Stomach (tissue), 9 donors: ENCODE measurements around the gene RIMS3. TPM values are rescaled to one million over a fixed set of nuclear protein-coding genes. Genes with fewer than 3 reads are reported as not detected.

Experiments
- DNase-seq, 2 donors: peaks; one replicate each; pipeline versions ENCODE4 v3.0.0 to v3.0.0-alpha.2; 2013 to 2019
- H3K27ac ChIP-seq, 5 donors: fragments of 200-600 bp in 4 of 5; sonication (generic) in 4 of 5; one replicate each; pipeline ENCODE4 v1.5.1; 2013 to 2019; ENCODE audit warnings: mild to moderate bottlenecking in 1 of 5, moderate library complexity in 1 of 5
- H3K27me3 ChIP-seq, 3 donors: fragments of 200-600 bp; sonication (generic); one replicate each; pipeline ENCODE4 v1.5.1; 2017 to 2019; ENCODE audit warnings: mixed run types in 1 of 3
- H3K36me3 ChIP-seq, 4 donors: fragments of 200-600 bp; sonication (generic); 1 replicate in 3 of 4; 2 replicates in 1 of 4; pipeline ENCODE4 v1.5.1; 2016 to 2019
- H3K4me1 ChIP-seq, 4 donors: fragments of 200-600 bp; sonication (generic); one replicate each; pipeline ENCODE4 v1.5.1; 2016 to 2019
- H3K4me3 ChIP-seq, 4 donors: fragments of 200-600 bp; sonication (generic) in 3 of 4; one replicate each; pipeline ENCODE4 v1.5.1; 2016 to 2019; ENCODE audit warnings: mild to moderate bottlenecking in 1 of 4
- H3K9me3 ChIP-seq, 4 donors: fragments of 200-600 bp; sonication (generic); one replicate each; pipeline ENCODE4 v1.5.1; 2016 to 2019
- CTCF ChIP-seq, 7 experiments: fragments of 450-650 bp in 4 of 7; fragments of 200-600 bp in 3 of 7; sonication (generic) in 3 of 7; IDR thresholded peaks; one replicate each; pipeline ENCODE4 v1.5.1; 2016 to 2019; ENCODE audit warnings: antibody characterized with exemption in 7 of 7, control low read depth in 2 of 7, mild to moderate bottlenecking in 1 of 7
- EP300 ChIP-seq: sonication (generic); formaldehyde crosslinking; IDR thresholded peaks from one replicate; pipeline ENCODE4 v1.6.1; 2017; ENCODE audit warnings: antibody characterized with exemption
- POLR2A ChIP-seq, 4 donors: fragments of 450-650 bp; IDR thresholded peaks; one replicate each; pipeline ENCODE4 v1.6.1; 2016; ENCODE audit warnings: antibody characterized with exemption in 4 of 4, control low read depth in 2 of 4, mild to moderate bottlenecking in 1 of 4, moderate library complexity in 1 of 4
- POLR2AphosphoS5 ChIP-seq, 3 donors: sonication (generic); formaldehyde crosslinking; IDR thresholded peaks; one replicate each; pipeline ENCODE4 v1.6.1; 2016; ENCODE audit warnings: antibody characterized with exemption in 3 of 3
- WGBS, 5 donors: extraction: QIAGEN DNeasy Blood & Tissue Kit in 3 of 5; methylation state at CpG; one replicate each; pipeline versions ENCODE4 v1.1.5 to v1.1.7; 2013 to 2018; 5-methylcytosine and 5-hydroxymethylcytosine counted together
- intact Hi-C: fragments of 100-400 bp; cut with DNase I; formaldehyde crosslinking; loops from one replicate; pipeline ENCODE4 v1.15.1; 2023; ENCODE audit warnings: low total_unique reads
- polyA plus RNA-seq, 3 donors: library from polyadenylated mRNA; stranded (reverse); fragments of 200-250 nt; gene quantifications; one replicate each; pipeline ENCODE4 v1.2.3, GENCODE V29; 2013
- total RNA-seq, 5 donors: library from RNA; depleted of rRNA; stranded (reverse); fragments of >200 nt; gene quantifications; one replicate each; pipeline versions ENCODE4 v1.1.0 to v1.2.3, GENCODE V29; 2014 to 2016
- donor health status: healthy with polysubstance abuse.
- donor health status: Bipolar disorder and iron deficiency.
- donor health status: healthy.

RIMS3 gene
- total and polyA plus RNA-seq, 8 donors = 0.45 to 4.7 (median 2.5) TPM

GRCh38 chr1:40663324-40664166 lies 1.9 kb downstream of the RIMS3 start:
- 66 to 77% (median 70%) methylated on average over 7 to 8 of the region's 8 CpGs for WGBS, 5 donors

GRCh38 chr1:40662864-40663263 lies 2.6 kb downstream of the RIMS3 start:
- 71 to 82% (median 75%) methylated on average over 2 to 4 of the region's 4 CpGs for WGBS, 5 donors
- peak overlapping the region in 1 of 5 donors; percentile 10 for H3K27ac ChIP-seq
- H3K36me3 ChIP-seq = no peaks in the 10 kb centered on the region
- no peak for TF ChIP-seq EP300
- TF ChIP-seq POLR2A (IDR thresholded peaks at IDR 0.05) = no peak
- TF ChIP-seq POLR2AphosphoS5 (IDR thresholded peaks at IDR 0.05) = no peak
- no peak for TF ChIP-seq CTCF (IDR thresholded peaks at IDR 0.05)
- no peak for DNase-seq
- H3K4me1 ChIP-seq = peaks cover 15 to 39% (median 30%) of the 10 kb centered on the region in 4 donors
- no peaks in the 10 kb centered on the region for H3K27me3 ChIP-seq
- H3K4me3 ChIP-seq = no peak overlapping the region
- intact Hi-C loops = no loop called here
- no peaks in the 10 kb centered on the region for H3K9me3 ChIP-seq

More at GRCh38 chr1:40663324-40664166, 1.9 kb downstream of the RIMS3 start:
- H3K9me3 ChIP-seq = no peaks in the 10 kb centered on the region
- no peaks in the 10 kb centered on the region for H3K36me3 ChIP-seq
- H3K27ac ChIP-seq = peak overlapping the region in 1 of 5 donors; percentile 10
- TF ChIP-seq POLR2AphosphoS5 (IDR thresholded peaks at IDR 0.05) = no peak
- no peak for TF ChIP-seq EP300
- TF ChIP-seq POLR2A (IDR thresholded peaks at IDR 0.05) = no peak
- TF ChIP-seq CTCF (IDR thresholded peaks at IDR 0.05) = no peak
- H3K4me1 ChIP-seq = peaks cover 16 to 41% (median 31%) of the 10 kb centered on the region in 4 donors
- intact Hi-C loops = no loop called here
- H3K27me3 ChIP-seq = no peaks in the 10 kb centered on the region
- H3K4me3 ChIP-seq = no peak overlapping the region
- peak in 1 of 2 donors; percentile 59 for DNase-seq

DNA sequence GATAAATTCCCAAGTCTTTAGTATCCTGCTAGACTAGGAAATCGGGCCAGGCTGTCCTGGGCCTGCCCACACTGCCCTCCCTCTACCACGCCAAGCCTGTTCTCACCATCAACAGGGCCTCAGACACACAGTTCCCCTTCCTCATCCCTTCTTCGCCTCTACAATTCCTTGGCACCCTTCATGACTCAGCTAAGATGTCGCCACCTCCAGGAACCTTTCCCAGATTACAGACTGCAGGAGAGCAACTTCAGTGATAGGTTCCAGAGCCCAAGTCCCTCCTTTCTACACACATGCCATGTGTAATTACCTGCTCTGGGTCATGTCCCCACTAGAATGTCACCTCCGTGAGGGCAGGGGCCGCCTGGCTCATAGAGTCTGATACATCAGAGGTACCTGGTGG lies 3.3 kb downstream of the RIMS3 start:
- Histone ChIP-seq H3K4me3 (no peak overlapping the region), H3K9me3 (no peaks in the 10 kb centered on the region), H3K4me1 (peaks cover 15 to 39% (median 30%) of the 10 kb centered on the region in 4 donors), H3K27ac (no peak overlapping the region), H3K36me3 (no peaks in the 10 kb centered on the region), H3K27me3 (no peaks in the 10 kb centered on the region)
- 65 to 82% (median 75%) methylated on average over 6 of the region's 6 CpGs for WGBS, 5 donors
- intact Hi-C loops = no loop called here
- DNase-seq = no peak
- TF ChIP-seq POLR2A (IDR thresholded peaks at IDR 0.05) = no peak
- TF ChIP-seq CTCF (IDR thresholded peaks at IDR 0.05) = no peak
- TF ChIP-seq POLR2AphosphoS5 (IDR thresholded peaks at IDR 0.05) = no peak
- TF ChIP-seq EP300 = no peak

DNA sequence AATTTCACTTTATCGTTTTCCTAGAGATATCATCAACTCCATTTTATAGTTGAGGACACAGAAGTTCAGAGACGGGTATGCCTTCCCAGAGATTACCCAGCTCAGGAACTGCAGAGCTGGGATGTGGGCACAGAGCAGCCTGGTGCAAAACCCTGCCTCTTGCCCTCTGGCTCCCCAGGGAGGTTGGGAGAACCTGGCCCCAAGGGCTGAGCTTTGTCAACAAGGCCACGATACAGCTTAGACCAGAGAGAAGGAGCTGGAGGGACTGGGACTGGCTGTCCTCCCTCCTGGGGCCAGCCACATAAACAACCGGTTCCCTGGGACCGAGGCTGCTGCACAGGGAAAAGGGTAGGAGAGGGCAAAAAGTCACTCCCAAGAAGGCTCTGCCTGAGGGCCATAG lies 3.8 kb downstream of the RIMS3 start:
- Histone ChIP-seq H3K9me3 (no peaks in the 10 kb centered on the region), H3K4me1 (peaks cover 15 to 39% (median 30%) of the 10 kb centered on the region in 4 donors), H3K36me3 (no peaks in the 10 kb centered on the region), H3K4me3 (no peak overlapping the region), H3K27me3 (no peaks in the 10 kb centered on the region), H3K27ac (no peak overlapping the region)
- intact Hi-C loops = no loop called here
- TF ChIP-seq POLR2A (IDR thresholded peaks at IDR 0.05) (no peak), CTCF (IDR thresholded peaks at IDR 0.05) (no peak), EP300 (no peak), POLR2AphosphoS5 (IDR thresholded peaks at IDR 0.05) (no peak)
- peak in 1 of 2 donors; percentile 29 for DNase-seq
- 51 to 74% (median 66%) methylated on average over 5 of the region's 5 CpGs for WGBS, 5 donors
